Neutrophil (primary cell): ENCODE data around the gene IL17D.
"Not testable (repeated sequence)": the region's sequence is repeated elsewhere in the genome, so short reads cannot be mapped to it uniquely, and the experiment has no call there.

ENCODE experiments used
- H3K27ac ChIP-seq: fragments of 200-600 bp; sonication (generic); 2 replicates; pipeline ENCODE4 v1.5.1; 2016; ENCODE audit warnings: mild to moderate bottlenecking, moderate library complexity
- H3K27me3 ChIP-seq: fragments of 200-600 bp; sonication (generic); 2 replicates; pipeline ENCODE4 v1.6.0; 2016; ENCODE audit warnings: mild to moderate bottlenecking
- H3K36me3 ChIP-seq: fragments of 200-600 bp; sonication (generic); 2 replicates; pipeline ENCODE4 v1.5.1; 2017
- H3K4me1 ChIP-seq, 2 experiments: fragments of 200-600 bp in 1 of 2; sonication (generic) in 1 of 2; 1 replicate in 1 of 2; 2 replicates in 1 of 2; pipeline versions ENCODE4 v1.5.1 to v1.6.1; 2013 to 2016; ENCODE audit warnings: low read depth in 1 of 2, low read length in 1 of 2, mild to moderate bottlenecking in 1 of 2, moderate library complexity in 1 of 2; ENCODE audit not compliant: control insufficient read depth in 1 of 2, insufficient read depth in 1 of 2
- H3K4me3 ChIP-seq, 2 experiments: fragments of 200-600 bp in 1 of 2; sonication (generic) in 1 of 2; 1 replicate in 1 of 2; 2 replicates in 1 of 2; pipeline ENCODE4 v1.5.1; 2013 to 2016; ENCODE audit warnings: low read depth in 1 of 2, low read length in 1 of 2, mild to moderate bottlenecking in 1 of 2, moderate library complexity in 1 of 2
- H3K9me3 ChIP-seq: fragments of 200-600 bp; sonication (generic); 2 replicates; pipeline ENCODE4 v1.5.1; 2016
- CTCF ChIP-seq: fragments of 200-600 bp; sonication (generic); IDR thresholded peaks from 2 replicates; pipeline ENCODE4 v1.5.1; 2016; ENCODE audit warnings: antibody characterized with exemption

Gene IL17D

GRCh38 chr13:20728579-20729311 is 25.2 kb downstream of the IL17D start:
- no peaks in the 10 kb centered on the region for H3K9me3 ChIP-seq
- no peaks in the 10 kb centered on the region for H3K4me1 ChIP-seq
- H3K27ac ChIP-seq = no peak overlapping the region
- no peak for TF ChIP-seq CTCF
- H3K4me3 ChIP-seq = no peak overlapping the region
- no peaks in the 10 kb centered on the region for H3K36me3 ChIP-seq
- no peaks in the 10 kb centered on the region for H3K27me3 ChIP-seq

- Histone ChIP-seq H3K9me3 (no peaks in the 10 kb centered on the region), H3K27ac (no peak overlapping the region), H3K36me3 (no peaks in the 10 kb centered on the region), H3K4me1 (no peaks in the 10 kb centered on the region), H3K27me3 (no peaks in the 10 kb centered on the region), H3K4me3 (no peak overlapping the region)
- no peak for TF ChIP-seq CTCF
Measured at GRCh38 chr13:20729633-20730585, 26.4 kb downstream of the IL17D start.

GRCh38 chr13:20738616-20739015 is 35.1 kb downstream of the IL17D start:
- Histone ChIP-seq H3K36me3 (no peaks in the 10 kb centered on the region), H3K27me3 (no peaks in the 10 kb centered on the region), H3K4me1 (no peaks in the 10 kb centered on the region), H3K4me3 (no peak overlapping the region), H3K9me3 (no peaks in the 10 kb centered on the region), H3K27ac (no peak overlapping the region)
- TF ChIP-seq CTCF = no peak

GRCh38 chr13:20740021-20740420 is 36.5 kb downstream of the IL17D start:
- no peak for TF ChIP-seq CTCF
- H3K4me3 ChIP-seq = no peak overlapping the region
- H3K27ac ChIP-seq = no peak overlapping the region
- no peaks in the 10 kb centered on the region for H3K4me1 ChIP-seq
- no peaks in the 10 kb centered on the region for H3K36me3 ChIP-seq
- H3K9me3 ChIP-seq = no peaks in the 10 kb centered on the region
- H3K27me3 ChIP-seq = no peaks in the 10 kb centered on the region

GRCh38 chr13:20743830-20744404 is 40.4 kb downstream of the IL17D start:
- not testable (repeated sequence) for H3K27me3 ChIP-seq, H3K27ac ChIP-seq, H3K4me3 ChIP-seq, H3K9me3 ChIP-seq, H3K36me3 ChIP-seq, H3K4me1 ChIP-seq

- no peak overlapping the region for H3K27ac ChIP-seq
- no peaks in the 10 kb centered on the region for H3K27me3 ChIP-seq
- H3K9me3 ChIP-seq = no peaks in the 10 kb centered on the region
- no peaks in the 10 kb centered on the region for H3K4me1 ChIP-seq
- no peak for TF ChIP-seq CTCF
- no peaks in the 10 kb centered on the region for H3K36me3 ChIP-seq
- H3K4me3 ChIP-seq = no peak overlapping the region
Measured at GRCh38 chr13:20749377-20749776, 45.9 kb downstream of the IL17D start.
